T-helper 2 cell treated with Interferon-gamma antibody and Interleukin-4, amounts not matched to agents 5 μg/mL and 100 μg/mL, for 36 hours (primary cell): ENCODE measurements around the gene WAS.

Experiments
- DNase-seq: peaks from one replicate; pipeline ENCODE4 v3.0.0; 2021; ENCODE audit warnings: low spot score
- H3K27ac Mint-ChIP-seq: one replicate; pipeline ENCODE4 v1.8.0; 2021; ENCODE audit warnings: mild to moderate bottlenecking, mixed read lengths
- H3K27me3 Mint-ChIP-seq: one replicate; pipeline ENCODE4 v1.8.0; 2021; ENCODE audit warnings: low read depth, mixed read lengths
- H3K36me3 Mint-ChIP-seq: one replicate; pipeline ENCODE4 v1.8.0; 2021; ENCODE audit warnings: low read depth, mixed read lengths
- H3K4me1 Mint-ChIP-seq: one replicate; pipeline ENCODE4 v1.8.0; 2021; ENCODE audit warnings: low read depth, mixed read lengths
- H3K4me3 Mint-ChIP-seq: one replicate; pipeline ENCODE4 v1.8.0; 2022; ENCODE audit warnings: mild to moderate bottlenecking, moderate library complexity, mixed read lengths
- H3K9me3 Mint-ChIP-seq: one replicate; pipeline ENCODE4 v1.8.0; 2021; ENCODE audit warnings: mixed read lengths

Gene WAS

DNA sequence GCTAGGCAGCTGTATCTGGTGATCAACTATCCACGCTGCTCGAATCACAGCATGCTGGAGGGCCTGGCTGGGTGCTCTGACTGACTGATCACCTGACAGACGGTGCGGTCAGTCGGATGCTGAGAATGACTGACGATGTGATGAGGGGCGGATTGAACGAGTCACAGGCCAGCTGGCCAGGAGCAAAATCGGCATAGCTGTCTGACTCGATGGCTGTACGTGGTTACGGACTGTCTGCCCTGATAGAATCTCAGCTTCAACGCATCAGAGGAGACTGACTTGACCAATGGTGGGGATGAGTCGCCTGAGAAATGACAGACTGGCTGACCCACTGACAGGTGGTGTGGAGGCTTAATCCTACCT lies 11.9 kb downstream of the WAS start:
- Mint-ChIP-seq H3K4me1 (peaks cover 20% of the 10 kb centered on the region), H3K36me3 (peaks cover 27% of the 10 kb centered on the region), H3K4me3 (peak overlapping the region; percentile 90), H3K27me3 (no peaks in the 10 kb centered on the region), H3K27ac (peak overlapping the region; percentile 96), H3K9me3 (no peaks in the 10 kb centered on the region)
- no peak for DNase-seq

DNA sequence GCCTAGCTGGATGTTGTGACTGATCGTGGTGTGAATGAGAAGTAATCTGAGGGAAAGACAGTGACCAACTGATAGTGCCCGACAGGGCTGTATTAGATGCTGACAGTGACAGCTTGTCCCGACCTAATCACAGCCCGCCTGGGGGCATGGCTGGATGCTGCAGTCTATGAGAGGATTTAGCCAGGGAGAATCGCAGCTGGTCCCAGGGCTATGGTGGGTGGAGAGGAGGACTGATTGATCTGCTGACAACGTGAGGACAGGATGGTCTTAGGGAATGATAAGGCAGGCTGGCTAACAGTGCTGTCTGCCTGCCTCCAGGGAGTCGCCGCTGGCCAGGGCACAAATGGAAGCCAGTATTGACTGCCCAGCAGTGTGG lies 12.3 kb downstream of the WAS start:
- peaks cover 20% of the 10 kb centered on the region for H3K4me1 Mint-ChIP-seq
- H3K9me3 Mint-ChIP-seq = no peaks in the 10 kb centered on the region
- DNase-seq = no peak
- H3K27me3 Mint-ChIP-seq = no peaks in the 10 kb centered on the region
- H3K27ac Mint-ChIP-seq = peak overlapping the region; percentile 96
- peak overlapping the region; percentile 90 for H3K4me3 Mint-ChIP-seq
- peaks cover 24% of the 10 kb centered on the region for H3K36me3 Mint-ChIP-seq

DNA sequence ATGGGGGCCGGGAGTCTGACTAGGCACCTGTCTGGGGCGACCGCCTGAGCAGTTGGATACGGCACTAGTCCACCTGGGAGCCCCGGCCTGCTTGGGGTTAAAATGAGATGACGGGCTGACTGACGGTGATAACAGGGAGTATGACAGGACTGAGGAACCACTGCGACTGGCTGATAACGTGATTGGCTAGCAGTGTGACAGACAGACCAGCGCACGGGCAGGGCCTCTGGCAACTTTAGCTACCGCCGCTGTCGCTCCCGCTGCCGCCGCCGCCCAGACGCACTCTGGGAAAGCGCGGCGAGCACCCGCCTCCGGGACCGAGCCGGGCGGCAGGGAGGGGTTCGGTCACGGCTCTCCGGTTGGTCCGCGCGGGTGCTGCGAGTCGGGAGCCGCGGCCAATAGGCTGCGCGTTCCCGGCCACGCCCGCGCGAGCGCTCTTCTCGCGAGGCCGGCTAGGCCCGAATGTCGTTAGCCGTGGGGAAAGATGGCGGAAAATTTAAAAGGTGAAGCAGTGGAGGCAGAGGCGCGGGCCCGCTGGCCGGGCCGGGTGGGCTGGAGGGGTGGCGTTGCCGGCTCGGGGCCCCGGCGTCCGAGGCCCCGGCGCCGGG lies 12.8 kb downstream of the WAS start, which contains the start of gene SUV39H1:
TSS of gene SUV39H1 (plus strand) at position 434 of the 608 bp plus-strand sequence. CDS start at position 485, 51 bp downstream.
- no peaks in the 10 kb centered on the region for H3K27me3 Mint-ChIP-seq
- H3K9me3 Mint-ChIP-seq = no peaks in the 10 kb centered on the region
- peaks cover 20% of the 10 kb centered on the region for H3K4me1 Mint-ChIP-seq
- H3K36me3 Mint-ChIP-seq = peaks cover 19% of the 10 kb centered on the region
- peak; percentile 87 for DNase-seq
- H3K4me3 Mint-ChIP-seq = peak within 1 kb of the TSS; percentile 92
- peak within 1 kb of the TSS; percentile 96 for H3K27ac Mint-ChIP-seq

DNA sequence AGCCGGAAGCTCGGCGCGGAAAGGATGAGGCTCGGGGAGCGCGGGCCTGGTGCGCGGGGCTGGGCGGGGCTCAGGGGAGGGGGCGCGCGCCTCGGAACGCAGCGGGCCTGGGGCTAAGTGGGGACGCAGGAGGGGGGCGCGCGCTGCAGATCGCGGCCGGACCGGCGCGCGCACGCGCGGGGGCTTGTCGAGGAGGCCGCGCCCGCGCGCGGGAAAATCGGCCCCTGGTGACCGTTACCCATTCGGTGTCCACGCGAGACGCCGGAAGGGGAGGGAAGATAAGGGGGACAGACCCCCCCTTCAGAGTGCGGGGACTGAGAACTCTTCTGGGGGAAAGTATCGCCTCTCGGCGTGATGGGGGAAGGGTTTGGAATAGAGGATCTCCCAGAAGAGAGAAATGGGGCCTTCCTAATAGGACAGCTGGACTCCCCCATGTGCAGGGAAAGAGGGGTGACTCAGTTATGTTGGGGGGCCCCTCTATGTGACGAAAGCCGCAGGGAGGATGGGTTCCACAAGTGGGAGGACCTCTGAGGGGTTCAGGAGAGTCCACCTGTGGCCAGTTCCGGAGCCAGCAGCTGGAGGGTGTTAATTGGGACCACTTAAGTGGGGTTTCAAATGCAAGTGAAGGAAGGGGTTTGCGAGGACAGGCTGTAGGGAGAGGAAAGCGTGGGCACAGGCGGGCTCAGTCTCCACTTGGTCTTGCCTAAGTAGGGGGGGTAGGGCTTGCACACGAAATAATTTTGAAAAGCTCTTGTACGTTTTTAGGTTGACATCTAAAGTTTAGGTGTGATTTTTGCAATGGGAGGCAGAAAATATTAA lies 13.5 kb downstream of the WAS start:
- H3K4me3 Mint-ChIP-seq = peak overlapping the region; percentile 92
- no peak for DNase-seq
- H3K9me3 Mint-ChIP-seq = no peaks in the 10 kb centered on the region
- peaks cover 16% of the 10 kb centered on the region for H3K36me3 Mint-ChIP-seq
- peaks cover 21% of the 10 kb centered on the region for H3K4me1 Mint-ChIP-seq
- no peaks in the 10 kb centered on the region for H3K27me3 Mint-ChIP-seq
- H3K27ac Mint-ChIP-seq = peak overlapping the region; percentile 91

DNA sequence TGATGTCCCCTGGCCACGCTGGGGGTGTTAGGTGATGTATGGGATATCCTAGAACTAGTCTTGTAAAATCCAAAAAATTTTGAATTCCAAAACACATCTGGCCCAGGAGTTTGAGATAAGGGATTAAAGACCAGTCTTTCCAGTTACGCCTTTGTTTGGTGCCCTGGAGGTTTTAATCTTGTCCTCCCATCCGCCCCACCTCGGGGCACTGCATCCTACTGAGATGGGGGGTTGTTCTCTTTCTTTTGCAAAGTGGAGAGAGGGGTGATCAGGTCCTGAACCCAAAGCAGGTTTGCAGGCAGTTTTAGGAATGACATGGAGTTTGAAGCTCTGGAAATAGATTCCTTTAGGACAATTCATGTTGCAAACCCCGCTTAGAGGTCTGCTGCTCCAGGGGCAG lies 14.7 kb downstream of the WAS start:
- H3K4me3 Mint-ChIP-seq = peak overlapping the region; percentile 92
- no peak overlapping the region for H3K27ac Mint-ChIP-seq
- peaks cover 22% of the 10 kb centered on the region for H3K36me3 Mint-ChIP-seq
- peaks cover 26% of the 10 kb centered on the region for H3K4me1 Mint-ChIP-seq
- H3K9me3 Mint-ChIP-seq = no peaks in the 10 kb centered on the region
- no peaks in the 10 kb centered on the region for H3K27me3 Mint-ChIP-seq
- no peak for DNase-seq

DNA sequence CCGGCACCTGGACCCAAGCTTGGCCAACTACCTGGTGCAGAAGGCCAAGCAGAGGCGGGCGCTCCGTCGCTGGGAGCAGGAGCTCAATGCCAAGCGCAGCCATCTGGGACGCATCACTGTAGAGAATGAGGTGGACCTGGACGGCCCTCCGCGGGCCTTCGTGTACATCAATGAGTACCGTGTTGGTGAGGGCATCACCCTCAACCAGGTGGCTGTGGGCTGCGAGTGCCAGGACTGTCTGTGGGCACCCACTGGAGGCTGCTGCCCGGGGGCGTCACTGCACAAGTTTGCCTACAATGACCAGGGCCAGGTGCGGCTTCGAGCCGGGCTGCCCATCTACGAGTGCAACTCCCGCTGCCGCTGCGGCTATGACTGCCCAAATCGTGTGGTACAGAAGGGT lies 16.6 kb downstream of the WAS start:
- peaks cover 26% of the 10 kb centered on the region for H3K4me1 Mint-ChIP-seq
- H3K9me3 Mint-ChIP-seq = no peaks in the 10 kb centered on the region
- no peak for DNase-seq
- no peak overlapping the region for H3K27ac Mint-ChIP-seq
- H3K36me3 Mint-ChIP-seq = peaks cover 30% of the 10 kb centered on the region
- no peaks in the 10 kb centered on the region for H3K27me3 Mint-ChIP-seq
- no peak overlapping the region for H3K4me3 Mint-ChIP-seq

DNA sequence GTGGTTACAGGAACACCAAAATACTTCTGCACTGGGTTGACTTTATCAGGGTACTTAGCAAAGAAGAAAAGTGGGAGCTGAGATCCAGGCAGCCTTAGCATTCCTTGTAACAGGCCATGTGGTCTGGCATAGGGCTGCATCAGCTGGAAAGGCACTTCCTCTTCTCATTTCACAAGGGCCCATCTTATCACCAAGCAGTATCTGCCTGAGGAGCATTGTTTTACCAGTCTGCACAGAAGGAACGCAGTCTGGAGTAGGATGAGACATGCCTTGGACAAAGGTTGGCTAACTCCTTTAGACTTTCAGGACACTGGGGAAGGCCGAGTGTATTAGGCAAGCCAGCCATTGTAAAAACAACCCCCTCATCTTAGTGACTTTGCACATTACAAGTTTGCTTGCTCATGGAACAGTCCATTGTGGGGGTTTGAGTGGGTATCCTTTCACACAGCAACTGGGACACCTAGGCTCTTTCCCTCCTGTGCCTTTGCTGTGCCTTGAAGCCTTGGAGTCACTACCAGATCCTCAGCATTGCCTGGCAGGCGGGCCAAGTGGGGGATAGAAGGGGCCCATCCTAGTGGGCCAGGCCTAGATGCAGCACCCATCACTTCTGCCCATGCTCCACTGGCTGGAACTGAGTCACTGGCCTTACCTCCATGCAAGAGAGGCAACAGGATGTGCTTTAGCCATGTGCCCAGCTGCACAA lies 17.5 kb downstream of the WAS start:
- H3K9me3 Mint-ChIP-seq = no peaks in the 10 kb centered on the region
- H3K27ac Mint-ChIP-seq = no peak overlapping the region
- no peak overlapping the region for H3K4me3 Mint-ChIP-seq
- no peak for DNase-seq
- H3K4me1 Mint-ChIP-seq = peaks cover 21% of the 10 kb centered on the region
- H3K27me3 Mint-ChIP-seq = no peaks in the 10 kb centered on the region
- H3K36me3 Mint-ChIP-seq = peaks cover 31% of the 10 kb centered on the region

DNA sequence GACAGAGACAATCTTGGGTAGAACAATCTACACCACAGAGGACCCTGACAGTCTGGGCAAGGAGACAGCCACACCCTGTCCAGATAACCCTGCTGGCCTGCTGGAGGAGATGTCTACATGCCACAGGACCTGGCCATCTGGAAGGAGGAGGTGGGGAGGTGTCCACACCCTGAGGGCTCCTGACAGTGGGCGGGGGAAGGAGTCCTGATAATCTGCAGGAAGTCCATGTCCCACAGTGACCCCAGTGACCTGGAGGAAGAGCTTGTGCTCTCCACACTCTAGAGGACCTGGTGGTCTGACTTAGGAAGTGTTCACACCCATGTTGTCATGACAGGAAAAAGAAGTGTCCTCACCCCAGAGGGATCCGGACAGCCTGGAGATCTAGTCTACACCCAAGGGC lies 18.4 kb downstream of the WAS start:
- peaks cover 21% of the 10 kb centered on the region for H3K4me1 Mint-ChIP-seq
- H3K27ac Mint-ChIP-seq = no peak overlapping the region

DNA sequence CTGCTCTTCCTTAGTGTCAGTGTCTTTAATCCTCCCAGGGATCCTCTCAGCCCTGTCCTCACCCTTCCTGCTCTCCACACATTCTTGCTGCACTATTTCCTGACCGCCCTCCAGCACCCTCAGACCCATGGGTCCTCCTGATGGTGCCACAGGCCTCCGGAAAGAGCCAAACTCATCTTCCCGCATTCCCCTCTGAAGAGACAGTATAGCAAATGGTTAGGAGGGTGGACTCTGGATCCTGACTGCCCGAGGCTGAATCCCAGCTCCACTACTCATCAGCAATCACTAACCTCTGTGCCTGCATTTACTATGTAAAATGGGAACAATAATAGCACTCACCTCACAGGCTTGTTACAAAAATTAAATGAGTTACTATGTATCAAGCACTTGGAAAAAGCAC lies 19.1 kb downstream of the WAS start:
- Mint-ChIP-seq H3K36me3 (peaks cover 30% of the 10 kb centered on the region), H3K4me1 (peaks cover 16% of the 10 kb centered on the region), H3K4me3 (no peak overlapping the region), H3K27ac (no peak overlapping the region), H3K27me3 (no peaks in the 10 kb centered on the region), H3K9me3 (no peaks in the 10 kb centered on the region)
- DNase-seq = no peak

More for the DNA sequence above, 18.4 kb downstream of the WAS start:
- Mint-ChIP-seq H3K36me3 (peaks cover 35% of the 10 kb centered on the region), H3K9me3 (no peaks in the 10 kb centered on the region), H3K4me3 (no peak overlapping the region), H3K27me3 (no peaks in the 10 kb centered on the region)
- DNase-seq = no peak

DNA sequence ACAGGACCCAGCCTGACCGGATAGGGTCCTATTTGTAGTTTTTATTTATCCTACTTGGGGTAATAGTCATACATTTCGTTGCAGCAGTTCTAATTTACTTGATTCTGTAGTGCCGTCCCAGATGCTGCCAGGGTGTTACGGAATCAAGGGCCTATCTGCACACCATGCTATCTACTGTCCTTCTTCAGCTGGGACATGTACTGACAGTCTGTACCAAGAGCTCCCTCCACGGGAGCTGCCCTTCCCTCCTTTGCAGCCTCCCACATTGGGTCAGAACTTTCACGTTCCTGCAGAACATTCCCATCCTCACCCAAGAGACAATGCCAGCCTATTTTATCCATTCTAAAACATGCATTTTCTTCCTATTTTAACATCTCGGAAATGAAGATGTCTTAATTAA lies 19.6 kb downstream of the WAS start:
- Mint-ChIP-seq H3K27ac (no peak overlapping the region), H3K36me3 (peaks cover 30% of the 10 kb centered on the region)
- no peak for DNase-seq

DNA sequence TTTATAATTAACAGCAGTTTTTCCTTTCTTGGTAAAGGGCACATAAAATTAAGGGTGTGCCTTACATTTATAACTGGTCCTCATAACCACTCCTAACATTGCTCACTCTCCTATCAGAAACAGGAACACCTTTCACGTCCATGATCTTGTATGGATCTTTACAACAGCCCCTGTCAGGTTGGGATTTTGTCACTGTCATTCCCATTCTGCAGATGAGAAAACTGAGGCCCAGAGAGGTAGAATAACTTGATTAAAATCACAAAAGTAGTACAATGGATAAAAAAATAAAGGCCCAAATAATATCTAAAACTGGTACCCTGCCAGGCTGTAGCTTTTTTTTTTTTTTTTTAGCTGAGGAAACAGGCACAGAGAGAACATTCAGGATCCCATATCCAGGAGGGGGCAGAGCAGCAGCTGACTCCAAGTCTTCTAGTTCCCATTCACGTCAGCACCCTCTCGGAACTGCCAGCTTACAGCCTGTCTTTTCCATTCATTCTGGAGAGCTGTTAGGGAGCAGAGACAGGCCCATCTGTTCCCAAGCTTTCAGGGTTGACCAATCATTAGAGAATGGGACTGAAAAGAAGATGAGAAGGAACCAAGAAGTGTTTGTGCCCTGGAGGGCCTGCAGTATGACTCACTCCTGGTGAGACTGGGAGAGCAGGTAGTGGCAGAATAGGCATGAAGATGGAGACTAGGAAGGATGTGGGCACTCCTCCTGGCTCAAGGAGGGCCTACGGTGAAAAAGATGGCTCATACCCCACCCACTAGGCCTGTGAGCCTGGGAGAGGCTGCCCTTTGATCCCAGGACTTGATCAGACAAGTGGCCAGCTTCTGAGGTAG lies 20.3 kb downstream of the WAS start:
- Mint-ChIP-seq H3K4me1 (peaks cover 12% of the 10 kb centered on the region), H3K4me3 (no peak overlapping the region)

More for the DNA sequence above, 19.6 kb downstream of the WAS start:
- no peak overlapping the region for H3K4me3 Mint-ChIP-seq
- no peaks in the 10 kb centered on the region for H3K9me3 Mint-ChIP-seq
- no peaks in the 10 kb centered on the region for H3K27me3 Mint-ChIP-seq
- peaks cover 14% of the 10 kb centered on the region for H3K4me1 Mint-ChIP-seq

DNA sequence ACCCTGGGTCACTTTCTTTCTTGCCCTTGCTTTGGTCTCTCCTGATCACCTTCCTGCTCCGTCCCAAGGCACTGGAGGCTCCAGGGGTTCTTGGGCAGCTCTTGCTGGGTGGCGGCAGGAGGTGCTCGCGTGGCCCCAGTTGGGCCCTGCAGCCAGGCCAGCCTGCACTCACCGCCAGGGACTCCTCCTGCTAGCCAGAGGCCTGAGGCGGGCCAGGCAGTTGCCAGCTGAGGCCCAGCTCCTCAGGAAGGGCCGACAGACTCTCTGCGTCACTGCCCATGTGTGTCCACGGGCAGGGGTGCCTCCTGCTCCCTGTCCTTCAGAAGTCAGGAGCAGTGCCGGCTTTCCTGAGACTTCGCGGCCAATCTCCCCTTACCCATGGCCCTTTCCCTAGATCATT lies 22.3 kb downstream of the WAS start:
- DNase-seq = no peak
- Mint-ChIP-seq H3K27me3 (no peaks in the 10 kb centered on the region), H3K27ac (peak overlapping the region; percentile 41), H3K4me1 (peaks cover 14% of the 10 kb centered on the region), H3K36me3 (peaks cover 31% of the 10 kb centered on the region), H3K4me3 (no peak overlapping the region), H3K9me3 (no peaks in the 10 kb centered on the region)

More for the DNA sequence above, 20.3 kb downstream of the WAS start:
- DNase-seq = no peak
- Mint-ChIP-seq H3K27me3 (no peaks in the 10 kb centered on the region), H3K36me3 (peaks cover 32% of the 10 kb centered on the region), H3K27ac (no peak overlapping the region), H3K9me3 (no peaks in the 10 kb centered on the region)

DNA sequence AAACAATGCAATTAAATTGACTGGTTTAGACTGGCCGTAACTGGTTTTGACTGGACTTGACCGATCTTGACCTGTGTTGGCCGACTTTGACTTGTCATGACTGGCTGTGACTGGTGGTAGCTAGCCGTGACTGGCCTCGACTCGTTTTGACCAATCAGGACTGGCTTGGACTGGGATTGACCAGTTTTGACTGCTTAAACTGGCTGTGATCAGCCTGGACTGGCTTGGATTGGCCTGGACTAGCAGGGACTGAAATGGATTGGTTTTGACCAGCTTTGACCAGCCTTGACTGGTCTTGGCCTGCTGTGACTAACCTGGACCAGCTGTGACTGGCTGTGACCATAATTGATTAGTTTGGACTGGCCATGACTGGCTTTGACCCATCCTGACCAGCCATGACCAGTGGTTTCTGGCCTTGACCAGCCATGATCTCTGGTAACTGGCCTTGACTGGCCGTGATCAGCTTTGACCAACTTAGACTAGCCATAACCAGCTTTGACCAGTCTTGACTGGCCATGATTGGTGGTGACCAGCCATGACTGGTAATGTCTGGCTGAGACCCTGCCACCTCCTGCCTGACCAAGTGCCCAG lies 26.0 kb downstream of the WAS start:
- Mint-ChIP-seq H3K4me1 (peaks cover 43% of the 10 kb centered on the region), H3K27ac (no peak overlapping the region)

More for the DNA sequence above, 26.0 kb downstream of the WAS start:
- Mint-ChIP-seq H3K4me3 (no peak overlapping the region), H3K9me3 (no peaks in the 10 kb centered on the region), H3K27me3 (no peaks in the 10 kb centered on the region), H3K36me3 (peaks cover 34% of the 10 kb centered on the region)
- DNase-seq = no peak
